HG02642 (cell line): Measurements from ENCODE around the gene E2F2.

Source experiments
- ATAC-seq: cut with Tn5 transposase; IDR thresholded peaks from one replicate; pipeline ENCODE4 v1.9.1; 2021; ENCODE audit warnings: mild to moderate bottlenecking; ENCODE audit not compliant: unreplicated experiment, poor library complexity

E2F2 gene

DNA sequence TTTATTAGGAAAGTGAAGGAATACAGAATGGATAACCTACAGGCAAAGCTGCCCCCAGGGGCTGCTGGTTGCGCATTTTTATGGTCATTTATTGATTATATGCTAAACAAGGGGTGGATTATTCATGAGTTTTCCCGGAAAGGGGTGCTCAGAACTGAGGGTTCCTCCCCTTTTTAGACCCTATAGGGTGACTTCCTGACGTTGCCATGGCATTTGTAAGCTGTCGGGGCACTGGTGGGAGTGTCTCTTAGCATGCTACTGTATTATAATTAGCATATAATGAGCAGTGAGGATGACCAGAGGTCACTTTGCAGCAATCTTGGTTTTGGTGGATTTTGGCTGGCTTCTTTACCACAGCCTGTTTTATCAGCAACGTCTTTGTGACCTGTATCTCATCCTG is 41.2 kb downstream of the E2F2 start:
- no peak for ATAC-seq

DNA sequence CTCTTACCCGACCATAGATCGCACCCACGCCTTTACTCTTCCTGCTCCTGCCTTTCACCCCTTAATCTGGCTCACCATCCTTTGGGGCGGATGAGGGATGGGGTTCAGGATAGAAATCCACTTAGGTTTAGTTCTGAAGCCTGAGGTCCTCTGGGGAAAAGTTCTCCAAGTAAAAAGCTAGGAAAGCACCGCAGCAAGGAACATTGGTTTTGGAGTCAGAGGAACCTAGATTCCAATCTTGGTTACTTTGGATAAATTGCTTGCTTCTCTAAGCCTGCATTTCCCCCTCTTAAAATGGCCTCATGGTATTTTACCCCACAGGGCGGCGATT is 46.1 kb downstream of the E2F2 start:
- ATAC-seq: no peak

DNA sequence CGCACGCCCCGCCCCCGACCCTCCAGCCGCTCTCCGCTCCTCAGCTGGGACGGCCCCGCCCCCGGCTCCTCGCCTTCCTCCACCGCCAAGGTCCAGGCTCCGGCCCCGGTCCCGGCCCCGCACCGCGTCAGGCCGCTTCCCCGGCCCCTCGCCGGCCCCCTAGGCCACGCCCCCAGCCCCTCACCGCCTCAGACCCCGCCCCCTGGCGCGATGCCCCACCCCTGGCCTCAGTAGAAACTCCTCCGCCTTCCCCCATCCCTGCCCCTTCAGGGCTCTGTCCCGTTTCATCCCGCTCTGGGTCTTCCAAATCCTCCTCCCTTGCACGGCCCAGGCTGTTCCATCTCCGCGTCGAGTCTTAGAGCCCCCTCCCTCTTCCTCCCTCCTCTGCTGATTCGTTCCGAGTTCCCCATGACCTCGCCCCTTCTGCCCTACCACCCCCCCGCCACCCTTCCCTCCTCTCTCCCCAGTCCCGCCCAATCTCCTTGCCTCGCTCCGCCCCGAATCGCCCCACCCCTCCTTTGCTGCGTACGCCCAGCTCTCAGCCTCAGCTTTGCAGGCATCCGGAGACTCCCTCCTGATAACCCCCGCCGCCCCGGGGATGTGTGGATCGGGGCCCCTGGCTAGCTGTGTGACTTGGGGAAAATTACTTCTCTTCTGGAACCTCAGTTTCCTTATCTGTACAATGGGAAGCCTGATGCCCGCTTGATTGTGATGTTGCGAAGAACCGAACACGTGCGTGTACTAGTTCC is 46.6 kb downstream of the E2F2 start:
- ATAC-seq: peak; percentile 59

DNA sequence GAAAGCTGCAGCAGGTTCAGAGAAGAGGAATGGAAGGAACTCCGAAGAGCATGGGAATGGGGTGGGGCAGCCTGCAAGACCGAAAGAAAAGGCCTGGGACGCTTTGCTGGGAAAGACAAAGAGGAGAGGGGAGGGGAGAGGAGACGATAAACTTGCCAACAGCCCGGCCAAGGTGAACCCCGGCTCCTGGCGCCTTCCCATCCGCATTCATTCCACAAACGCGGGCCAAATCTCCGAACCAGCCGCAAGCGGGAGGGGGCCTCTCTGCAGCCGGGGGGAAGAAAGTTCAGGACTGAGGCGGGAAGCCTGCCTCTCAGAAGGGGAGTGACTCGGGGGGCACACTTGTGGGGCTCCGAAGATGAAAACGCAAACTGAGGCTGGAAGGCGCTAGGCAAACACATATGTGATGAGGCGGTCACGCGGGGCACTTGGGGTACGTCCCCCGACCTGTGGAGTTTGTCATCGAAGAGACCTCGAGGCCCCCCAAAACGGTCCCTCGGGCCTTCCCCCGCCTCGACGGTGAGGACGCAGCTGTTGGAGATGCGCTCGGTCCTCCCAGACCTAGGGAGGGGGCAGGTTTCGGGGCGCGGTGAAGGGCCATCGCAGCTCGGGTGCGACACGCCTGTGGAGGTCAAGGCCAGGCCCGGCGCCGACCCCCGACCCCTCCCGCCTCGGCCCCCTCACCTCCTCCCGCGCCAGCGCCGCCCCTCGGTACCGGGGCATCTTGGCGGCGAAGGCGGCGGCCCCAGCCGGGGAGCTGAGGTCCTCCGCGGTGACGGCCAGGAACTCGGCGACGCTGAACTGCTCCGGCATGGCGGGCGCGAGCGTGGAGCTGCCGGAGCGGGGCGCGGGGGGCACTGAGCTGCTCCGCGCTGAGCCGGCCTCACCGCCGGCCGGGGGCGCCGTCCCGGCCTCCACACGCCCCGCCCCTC is 47.4 kb downstream of the E2F2 start, which contains the start of gene ASAP3:
ASAP3 (minus strand) TSS at position 859 of the 932 bp plus-strand sequence; CDS start at position 813, 46 bp downstream.
- no peak for ATAC-seq

DNA sequence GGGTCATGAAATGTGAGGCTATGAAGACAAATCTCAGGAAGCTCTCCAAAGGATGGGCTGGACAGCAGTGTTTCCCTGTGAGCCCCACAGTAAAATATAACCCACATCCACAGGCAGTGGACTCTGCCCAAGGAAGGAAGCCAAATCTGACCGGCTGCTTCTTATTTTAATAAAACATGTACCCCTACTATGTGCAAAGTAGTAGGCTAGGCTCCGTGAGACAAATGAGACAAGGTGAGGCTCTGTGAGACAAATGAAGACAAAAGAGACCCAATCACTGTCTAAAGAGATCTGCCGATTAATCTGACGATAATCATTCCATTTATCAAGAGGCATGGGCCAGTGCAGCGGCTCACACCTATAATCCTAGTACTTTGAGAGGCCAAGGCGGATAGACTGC is 49.1 kb downstream of the E2F2 start:
- ATAC-seq: no peak

DNA sequence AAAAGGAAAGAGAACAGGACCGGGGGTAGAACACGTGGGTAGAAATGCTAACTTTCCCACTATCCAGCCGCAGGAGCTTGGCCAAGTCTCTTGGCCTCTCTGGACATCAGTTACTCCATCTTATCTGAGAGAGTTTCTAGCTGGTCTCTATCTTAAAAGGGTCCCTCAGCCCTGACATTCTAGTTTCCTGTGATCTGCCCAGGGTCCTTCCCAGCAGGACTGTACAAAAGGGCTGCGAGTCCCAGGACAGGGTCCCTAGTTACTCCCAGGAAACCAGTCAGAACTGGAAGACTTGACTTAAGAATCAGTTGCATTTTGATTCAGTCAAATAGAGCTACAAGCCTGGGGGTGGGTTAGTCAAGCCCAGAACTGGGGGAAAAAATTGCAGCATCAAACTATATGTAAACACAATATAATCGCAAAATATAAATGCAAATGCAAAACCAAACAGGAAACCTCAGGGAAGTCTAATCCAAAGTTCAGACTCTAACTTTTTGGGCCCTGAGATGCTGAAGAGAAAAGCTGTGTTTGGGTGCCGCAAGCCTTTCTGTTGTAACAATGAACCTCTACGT is 49.9 kb downstream of the E2F2 start:
- no peak for ATAC-seq

DNA sequence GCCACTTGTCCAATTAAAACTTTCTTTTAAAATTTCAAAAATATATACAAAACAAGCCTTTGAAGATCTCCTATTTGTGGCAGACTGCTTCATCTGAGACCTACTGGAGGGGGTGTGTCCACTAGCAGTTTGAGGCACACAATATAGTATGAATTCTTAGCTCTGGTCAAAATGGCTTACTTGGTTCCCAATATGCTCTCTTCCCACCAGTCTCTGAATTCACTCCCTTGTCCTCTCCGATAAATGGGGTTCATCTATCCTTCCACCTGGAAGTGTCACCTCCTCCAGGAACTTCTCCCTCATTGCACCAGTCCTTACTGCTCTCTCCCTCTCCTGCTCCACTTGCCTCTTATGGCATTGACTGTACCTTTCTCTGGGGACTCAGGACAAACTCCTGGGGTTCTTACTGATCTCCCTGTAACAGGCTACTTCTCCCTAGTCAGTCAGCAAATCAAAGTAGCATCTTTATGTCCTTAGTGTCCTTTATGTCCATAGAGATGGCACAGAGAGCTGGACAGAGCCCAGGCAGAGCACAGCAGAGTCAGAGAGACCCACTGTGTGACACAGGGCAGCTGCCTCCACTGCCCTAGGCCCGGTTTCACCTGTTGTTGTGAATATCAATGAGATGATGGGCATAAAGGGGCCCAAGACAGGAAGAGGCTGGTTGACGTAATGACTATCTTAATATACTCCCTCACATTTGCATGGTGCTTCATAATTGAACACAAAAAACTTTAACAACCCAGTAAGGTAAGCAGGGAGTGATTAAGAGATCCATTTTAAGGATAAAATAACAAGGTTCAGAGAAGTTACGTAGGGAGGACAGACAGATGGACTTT is 50.6 kb downstream of the E2F2 start:
- no peak for ATAC-seq

DNA sequence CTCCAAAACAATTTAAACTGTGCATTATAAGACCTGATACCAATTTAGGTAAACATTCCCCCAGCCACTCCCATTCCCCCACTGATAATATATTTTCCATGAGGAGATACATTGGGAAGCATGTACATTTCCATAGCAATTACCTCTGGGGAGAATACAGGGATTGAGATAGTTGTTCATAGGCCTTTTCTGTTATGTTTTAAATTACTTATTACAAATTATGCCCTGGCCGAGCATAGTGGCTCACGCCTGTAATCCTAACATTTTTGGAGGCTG is 51.4 kb downstream of the E2F2 start:
- no peak for ATAC-seq

DNA sequence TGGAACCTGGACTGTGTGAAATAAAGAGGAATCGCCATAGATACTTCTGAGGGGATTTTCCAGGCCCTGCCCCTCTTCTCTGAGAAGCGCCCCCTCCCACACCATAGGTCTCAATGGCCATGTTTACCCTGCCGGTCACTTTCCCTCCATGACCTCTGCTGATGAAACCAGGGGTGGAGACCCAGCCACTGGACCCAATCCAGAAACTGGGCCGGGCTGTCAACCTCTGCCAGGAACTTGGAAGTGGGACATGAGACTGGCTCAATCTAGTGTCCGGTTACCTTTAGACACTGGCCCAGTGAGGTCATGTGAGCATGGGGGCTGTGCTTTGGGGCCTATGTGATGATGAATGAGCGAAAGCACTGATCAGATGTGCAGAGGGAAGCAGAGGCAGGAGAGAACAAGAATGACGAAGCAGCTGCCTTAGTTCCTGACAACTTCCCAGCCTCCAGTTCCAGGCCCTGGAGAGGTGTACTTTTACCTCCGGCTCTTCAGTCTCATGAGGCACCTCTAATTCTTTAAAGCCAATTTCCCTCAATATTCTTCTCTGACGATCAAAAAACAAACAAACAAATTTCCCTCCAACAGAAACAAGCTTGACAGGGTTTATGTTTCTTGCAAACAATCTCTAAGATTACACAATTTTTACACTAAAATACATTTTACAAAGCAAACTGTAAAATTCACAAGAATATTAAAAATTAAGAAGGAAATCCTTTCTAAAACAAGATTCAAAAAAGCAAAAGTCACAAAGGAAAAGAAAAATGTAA is 52.0 kb downstream of the E2F2 start:
- ATAC-seq: no peak

DNA sequence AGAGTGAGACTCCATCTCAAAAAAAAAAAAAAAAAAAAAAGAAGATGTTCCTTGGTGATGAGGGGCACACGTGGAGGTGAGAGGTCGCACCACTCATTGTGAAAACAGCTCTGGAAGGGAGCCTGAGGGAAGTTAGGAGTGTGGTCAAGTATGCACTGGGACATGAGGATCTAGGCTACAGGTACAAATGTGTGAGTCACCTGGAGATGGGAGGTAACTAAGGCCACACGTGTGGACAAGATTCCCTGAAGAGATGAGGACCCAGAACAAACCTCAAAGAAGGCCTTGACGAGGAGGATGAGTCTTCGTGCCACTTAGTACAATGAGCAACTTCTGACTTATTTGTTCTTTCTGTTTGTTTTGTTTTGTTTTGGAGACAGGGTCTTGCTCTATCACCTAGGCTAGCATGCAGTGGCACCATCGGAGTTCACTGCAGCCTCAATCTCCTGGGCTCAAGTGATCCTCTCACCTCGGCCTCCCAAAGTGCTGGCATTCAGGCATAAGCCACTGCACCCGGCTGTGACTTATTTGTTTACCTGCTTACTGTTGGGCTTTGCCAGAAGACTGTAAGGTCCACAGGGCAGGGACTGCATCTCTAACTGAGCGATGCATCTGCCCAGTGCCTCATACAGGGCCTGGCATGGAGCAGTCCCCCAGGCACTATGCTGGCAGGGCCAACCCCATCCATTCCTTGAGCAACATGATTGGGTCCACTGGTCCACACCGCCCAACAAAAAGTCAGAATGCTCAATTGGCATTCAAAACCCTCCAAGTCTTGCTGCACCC is 53.5 kb downstream of the E2F2 start:
- no peak for ATAC-seq

DNA sequence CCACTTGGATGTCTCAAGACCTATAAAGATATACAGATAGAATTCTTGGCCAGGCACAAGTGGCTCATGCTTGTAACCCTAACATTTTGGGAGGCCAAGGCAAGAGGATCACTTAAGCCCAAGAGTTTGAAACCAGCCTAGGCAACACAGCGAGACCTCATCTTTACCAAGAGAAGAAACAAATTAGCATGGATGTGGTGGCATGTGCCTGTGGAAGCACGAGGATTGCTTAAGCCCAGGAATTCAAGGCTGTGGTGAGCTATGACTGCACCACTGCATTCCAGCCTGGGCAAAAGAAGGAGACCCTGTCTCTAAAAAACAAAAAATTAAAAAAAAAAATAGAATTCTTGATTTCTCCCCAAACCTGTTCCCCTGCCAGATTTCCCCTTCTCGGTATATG is 55.4 kb downstream of the E2F2 start:
- ATAC-seq: no peak

DNA sequence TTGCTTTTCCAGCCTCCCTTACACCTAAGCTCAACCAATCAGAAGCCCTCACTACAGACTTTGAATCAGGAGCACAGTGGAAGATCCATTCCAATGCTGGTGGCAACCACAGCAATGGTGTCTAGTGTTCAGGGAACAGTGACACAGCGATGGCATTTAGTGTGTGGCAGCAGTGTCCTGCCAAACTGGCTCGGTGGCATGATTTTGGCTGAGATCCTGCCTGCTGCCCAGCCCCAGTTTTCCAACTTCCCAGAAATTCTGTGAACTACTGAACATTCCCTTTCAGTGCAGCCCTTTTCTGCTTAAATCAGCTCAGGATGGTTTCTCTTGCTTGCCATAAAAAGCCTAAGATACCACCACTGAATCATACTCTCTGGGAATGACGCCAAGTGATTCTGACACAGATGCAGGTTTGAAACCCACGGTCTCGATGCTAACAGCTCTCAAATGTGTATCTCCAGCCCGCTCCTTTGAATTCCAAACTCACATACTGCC is 55.9 kb downstream of the E2F2 start:
- no peak for ATAC-seq

DNA sequence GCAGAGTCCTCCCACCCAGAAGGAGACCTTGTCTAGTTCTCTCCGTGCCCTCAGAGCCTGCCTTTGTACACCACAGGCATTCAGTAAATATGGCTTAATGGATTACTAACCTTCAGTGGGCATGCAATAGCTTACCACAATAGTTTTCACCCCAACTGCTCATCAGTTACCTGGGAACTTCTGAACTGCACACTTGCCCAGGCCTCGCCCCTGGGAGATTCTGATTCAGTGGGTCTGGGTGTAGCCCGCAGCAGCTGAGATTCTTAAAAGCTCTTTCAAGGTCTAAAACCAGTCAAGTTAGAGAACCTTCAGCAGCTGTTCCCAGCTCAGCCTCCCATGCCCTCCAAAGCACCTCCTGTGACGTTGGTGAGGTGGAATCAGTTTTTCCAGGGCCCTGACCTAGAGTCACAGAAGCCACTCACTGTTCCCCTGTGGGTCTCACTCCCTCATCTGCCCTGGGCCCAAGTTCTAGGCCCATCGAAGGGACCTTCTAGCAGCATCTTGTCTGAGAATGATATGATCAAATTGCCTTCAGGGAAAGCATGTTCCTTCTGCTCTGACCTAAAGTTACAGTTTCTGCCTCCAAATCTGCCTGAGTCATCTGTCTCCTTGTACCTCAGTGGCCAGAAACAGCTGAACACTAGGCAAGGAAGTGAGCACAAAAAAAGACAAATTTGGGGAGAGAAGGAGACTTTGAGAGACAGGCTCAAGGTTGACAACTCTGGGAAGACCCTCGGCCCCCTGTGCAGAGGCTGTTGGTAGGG is 57.8 kb downstream of the E2F2 start:
- no peak for ATAC-seq

DNA sequence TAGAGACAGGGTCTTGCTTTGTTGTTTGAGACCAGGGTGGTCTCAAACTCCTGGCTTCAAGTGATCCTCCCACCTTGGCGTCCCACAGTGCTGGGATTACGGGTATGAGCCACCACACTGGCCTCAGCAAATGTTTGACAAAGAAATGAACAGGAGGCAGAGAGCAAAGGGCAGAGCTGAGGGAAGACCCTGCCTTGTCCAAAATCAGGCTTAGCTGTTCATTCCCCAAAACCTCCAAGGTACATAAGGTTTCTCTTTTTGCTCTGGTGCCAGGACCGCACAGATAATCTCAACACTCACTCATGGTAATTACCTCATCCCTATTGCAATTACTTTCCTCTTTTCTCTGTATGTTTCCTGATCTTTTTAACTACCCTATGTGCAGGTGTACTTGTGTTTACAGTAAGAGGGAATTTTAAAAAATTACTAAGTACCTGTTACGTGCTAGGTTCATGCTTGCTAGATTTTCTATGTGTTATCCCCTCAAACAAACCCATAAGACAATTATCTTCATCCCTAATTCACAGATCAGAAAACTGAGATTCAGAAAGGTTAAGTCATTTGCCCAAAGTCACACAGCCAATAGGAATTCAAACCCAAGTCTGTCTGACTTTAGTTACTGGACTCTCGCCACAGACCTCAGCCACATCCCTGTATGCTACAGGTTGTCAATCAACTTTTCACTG is 58.5 kb downstream of the E2F2 start:
- ATAC-seq: no peak

DNA sequence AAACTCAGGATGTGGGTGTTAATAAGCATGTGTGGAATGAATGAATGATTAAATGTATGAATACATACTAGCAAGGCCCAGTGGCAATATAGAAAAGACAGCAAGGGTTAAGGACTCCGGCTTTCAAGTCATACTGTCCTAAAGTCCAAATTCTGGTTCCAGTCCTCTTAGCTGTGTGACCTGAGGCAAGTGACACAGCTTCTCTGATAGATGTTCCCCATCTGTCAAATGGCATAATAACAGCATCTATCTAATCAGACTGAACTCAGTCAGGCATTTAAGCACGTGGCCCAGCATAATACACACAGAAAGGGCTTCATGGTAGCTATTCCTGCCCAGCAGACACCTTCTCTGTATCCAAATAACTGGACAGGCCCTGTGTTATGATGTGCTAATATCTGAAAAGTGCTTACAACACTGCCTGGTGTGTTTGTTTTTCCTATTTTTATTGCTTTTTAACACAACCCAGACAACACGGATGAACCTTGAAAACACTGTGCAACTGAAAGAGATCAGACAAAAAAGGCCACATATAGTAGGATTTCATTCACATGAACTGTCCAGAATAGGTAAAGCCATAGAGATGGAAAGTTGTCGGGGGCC is 59.5 kb downstream of the E2F2 start:
- no peak for ATAC-seq

DNA sequence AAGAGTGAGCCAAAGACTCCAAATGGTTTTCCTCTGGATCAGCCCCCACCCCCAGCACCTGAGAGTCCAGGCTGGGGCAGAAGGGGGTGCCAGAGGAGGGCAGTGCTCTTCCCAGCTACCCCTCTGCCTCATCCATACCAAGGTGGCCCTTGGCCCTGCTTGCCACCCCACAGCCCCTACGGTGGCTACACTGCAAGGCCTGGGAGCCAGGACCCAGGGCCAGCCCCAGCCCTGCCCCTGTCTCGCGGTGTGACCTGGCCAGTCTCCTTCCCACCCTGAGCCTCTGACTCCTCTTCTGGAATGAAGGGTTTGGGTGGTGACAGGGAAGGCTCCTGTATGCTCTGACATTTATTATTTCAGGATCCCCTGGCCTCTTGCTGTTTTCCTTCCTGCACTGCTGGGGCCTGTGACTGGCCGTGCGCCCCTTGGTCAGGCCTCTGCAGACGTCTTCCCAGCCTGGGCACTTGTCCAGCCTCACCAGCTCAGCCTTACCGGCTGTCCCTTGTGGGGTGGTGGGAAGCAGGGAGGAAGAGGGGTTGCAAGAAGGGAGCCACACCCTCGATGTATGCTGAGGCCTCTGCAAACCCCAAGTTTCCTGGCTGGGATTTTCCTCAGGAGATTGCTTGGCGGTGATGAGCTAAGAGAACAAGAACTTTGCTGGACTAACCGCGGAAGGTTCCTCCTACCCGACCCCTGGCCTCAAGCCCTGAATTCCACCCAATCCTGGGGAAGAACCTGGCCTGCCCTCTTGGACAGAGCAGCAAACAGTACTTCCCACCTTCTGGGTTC is 60.6 kb downstream of the E2F2 start:
- no peak for ATAC-seq
